HG02840 (cell line): ENCODE results near the gene UQCC5.

Experiments used
- ATAC-seq: cut with Tn5 transposase; IDR thresholded peaks from one replicate; pipeline ENCODE4 v1.9.1; 2021; ENCODE audit warnings: mild to moderate bottlenecking, moderate library complexity, moderate number of reproducible peaks; ENCODE audit not compliant: unreplicated experiment, low FRiP score

The UQCC5 gene

DNA sequence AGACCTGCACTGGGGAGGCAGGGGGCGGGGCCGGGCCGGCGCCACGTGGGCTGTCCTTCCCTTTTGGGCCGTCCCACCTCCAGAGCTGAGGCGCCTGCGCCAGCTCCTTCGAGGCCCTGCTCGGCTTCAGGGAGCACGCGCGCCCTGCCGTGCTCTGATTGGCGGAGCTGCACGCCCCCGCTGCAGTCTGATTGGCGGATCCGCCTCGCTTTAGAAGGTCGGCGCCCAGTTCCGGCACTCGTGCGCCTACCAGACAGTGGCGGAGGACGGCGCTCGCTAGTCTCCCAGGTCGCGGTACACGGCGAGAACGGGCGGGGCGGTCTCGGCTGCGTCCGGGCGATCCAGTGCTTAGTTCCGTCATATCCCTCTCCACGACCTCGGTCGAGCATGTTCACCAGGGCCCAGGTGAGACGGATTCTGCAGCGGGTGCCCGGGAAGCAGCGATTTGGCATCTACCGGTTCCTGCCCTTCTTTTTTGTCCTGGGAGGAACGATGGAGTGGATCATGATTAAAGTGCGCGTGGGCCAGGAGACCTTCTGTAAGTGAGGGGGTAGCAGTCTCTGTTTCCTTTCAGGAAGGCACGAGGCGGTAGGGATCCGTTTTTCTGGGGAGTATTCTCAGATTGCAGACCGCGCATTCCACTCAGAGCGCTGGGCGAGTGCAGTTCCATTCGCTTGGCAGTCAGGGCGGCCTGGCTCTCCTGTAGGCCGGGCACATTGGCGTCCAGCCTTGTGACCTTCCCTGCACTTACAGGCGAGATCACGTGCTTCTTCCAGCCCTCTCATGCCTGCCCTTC, at the start of gene UQCC5:
Gene UQCC5 (plus strand): TSS at position 237 of the 796 bp plus-strand sequence. CDS start 151 bp downstream, at position 388.
- ATAC-seq: peak; percentile 87

DNA sequence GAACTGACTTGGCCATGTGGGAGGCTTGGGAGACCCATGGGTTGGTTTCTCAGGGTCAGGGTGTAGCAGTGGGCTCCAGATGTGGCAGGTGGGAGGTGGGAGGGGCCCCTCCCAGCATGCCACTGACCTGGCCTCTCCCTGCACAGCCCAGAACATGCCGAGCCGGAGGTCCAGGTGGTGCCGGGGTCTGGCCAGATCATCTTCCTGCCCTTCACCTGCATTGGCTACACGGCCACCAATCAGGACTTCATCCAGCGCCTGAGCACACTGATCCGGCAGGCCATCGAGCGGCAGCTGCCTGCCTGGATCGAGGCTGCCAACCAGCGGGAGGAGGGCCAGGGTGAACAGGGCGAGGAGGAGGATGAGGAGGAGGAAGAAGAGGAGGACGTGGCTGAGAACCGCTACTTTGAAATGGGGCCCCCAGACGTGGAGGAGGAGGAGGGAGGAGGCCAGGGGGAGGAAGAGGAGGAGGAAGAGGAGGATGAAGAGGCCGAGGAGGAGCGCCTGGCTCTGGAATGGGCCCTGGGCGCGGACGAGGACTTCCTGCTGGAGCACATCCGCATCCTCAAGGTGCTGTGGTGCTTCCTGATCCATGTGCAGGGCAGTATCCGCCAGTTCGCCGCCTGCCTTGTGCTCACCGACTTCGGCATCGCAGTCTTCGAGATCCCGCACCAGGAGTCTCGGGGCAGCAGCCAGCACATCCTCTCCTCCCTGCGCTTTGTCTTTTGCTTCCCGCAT, 49.2 kb upstream of the UQCC5 start:
- no peak for ATAC-seq

DNA sequence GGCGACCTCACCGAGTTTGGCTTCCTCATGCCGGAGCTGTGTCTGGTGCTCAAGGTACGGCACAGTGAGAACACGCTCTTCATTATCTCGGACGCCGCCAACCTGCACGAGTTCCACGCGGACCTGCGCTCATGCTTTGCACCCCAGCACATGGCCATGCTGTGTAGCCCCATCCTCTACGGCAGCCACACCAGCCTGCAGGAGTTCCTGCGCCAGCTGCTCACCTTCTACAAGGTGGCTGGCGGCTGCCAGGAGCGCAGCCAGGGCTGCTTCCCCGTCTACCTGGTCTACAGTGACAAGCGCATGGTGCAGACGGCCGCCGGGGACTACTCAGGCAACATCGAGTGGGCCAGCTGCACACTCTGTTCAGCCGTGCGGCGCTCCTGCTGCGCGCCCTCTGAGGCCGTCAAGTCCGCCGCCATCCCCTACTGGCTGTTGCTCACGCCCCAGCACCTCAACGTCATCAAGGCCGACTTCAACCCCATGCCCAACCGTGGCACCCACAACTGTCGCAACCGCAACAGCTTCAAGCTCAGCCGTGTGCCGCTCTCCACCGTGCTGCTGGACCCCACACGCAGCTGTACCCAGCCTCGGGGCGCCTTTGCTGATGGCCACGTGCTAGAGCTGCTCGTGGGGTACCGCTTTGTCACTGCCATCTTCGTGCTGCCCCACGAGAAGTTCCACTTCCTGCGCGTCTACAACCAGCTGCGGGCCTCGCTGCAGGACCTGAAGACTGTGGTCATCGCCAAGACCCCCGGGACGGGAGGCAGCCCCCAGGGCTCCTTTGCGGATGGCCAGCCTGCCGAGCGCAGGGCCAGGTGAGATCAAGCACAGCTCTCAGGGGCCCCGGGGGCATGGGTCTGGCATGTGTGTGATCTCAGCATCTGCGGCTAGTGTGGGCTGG, 48.4 kb upstream of the UQCC5 start:
- ATAC-seq: no peak

GRCh38 chr3:52488746-52489145, 47.7 kb upstream of the UQCC5 start:
- ATAC-seq: no peak

GRCh38 chr3:52489453-52489852, 47.0 kb upstream of the UQCC5 start:
- no peak for ATAC-seq

DNA sequence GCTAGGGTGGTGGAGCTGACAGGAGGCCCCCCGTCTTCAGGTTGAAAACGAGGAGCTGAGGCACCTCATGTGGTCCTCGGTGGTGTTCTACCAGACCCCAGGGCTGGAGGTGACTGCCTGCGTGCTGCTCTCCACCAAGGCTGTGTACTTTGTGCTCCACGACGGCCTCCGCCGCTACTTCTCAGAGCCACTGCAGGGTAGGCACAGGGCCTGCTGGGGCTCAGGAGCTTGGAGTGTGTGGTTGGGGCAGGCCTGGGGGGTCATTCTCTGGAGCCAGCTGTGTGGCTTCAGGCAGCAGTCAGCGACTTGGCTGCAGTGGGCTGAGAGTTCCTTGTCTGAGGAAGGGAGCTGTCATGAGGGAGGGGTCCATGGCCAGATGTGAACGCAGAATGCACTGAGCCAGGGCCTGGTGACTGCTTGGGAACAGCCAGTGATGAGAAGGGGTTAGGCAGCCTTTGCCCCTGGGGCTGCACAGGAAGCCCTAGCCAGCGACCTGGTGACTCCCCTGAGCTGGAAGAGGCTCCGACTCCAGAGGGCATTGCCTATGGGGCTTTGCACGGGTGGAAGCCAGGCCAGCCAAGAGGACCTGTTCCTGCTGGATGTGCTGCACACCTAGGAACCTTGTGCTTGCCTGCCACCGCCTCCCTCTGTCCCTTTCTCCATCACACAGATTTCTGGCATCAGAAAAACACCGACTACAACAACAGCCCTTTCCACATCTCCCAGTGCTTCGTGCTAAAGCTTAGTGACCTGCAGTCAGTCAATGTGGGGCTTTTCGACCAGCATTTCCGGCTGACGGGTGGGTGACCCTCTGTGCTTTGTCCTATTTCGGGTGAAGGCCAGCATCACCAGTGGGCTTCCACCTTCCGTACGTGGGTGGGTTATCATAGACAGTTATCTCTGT, 46.1 kb upstream of the UQCC5 start:
- ATAC-seq: no peak

DNA sequence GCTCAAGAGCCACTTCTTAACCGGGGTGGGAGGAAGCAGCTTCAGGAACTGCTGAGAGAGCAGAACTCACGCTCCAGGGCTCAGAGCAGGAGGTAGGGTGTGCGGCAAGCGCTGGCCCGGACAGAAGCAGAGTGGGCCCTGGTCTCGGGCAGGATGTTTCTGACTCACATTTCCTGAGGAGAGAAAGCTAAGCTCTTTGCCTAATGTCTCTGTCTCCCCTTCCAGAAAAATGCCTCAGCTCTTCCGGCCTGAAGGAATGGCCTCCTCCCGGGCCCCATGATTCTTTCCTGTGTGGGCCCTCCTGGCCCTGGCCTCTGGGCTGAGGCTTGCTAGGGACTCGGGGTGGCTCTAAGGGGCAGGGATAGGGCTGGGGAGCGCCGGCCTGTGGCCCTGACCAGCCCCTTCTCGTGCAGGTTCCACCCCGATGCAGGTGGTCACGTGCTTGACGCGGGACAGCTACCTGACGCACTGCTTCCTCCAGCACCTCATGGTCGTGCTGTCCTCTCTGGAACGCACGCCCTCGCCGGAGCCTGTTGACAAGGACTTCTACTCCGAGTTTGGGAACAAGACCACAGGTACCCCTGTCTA, 45.4 kb upstream of the UQCC5 start:
- no peak for ATAC-seq

DNA sequence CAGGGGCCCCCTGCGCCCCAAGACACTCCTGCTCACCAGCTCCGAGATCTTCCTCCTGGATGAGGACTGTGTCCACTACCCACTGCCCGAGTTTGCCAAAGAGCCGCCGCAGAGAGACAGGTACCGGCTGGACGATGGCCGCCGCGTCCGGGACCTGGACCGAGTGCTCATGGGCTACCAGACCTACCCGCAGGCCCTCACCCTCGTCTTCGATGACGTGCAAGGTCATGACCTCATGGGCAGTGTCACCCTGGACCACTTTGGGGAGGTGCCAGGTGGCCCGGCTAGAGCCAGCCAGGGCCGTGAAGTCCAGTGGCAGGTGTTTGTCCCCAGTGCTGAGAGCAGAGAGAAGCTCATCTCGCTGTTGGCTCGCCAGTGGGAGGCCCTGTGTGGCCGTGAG, 44.3 kb upstream of the UQCC5 start:
- no peak for ATAC-seq

DNA sequence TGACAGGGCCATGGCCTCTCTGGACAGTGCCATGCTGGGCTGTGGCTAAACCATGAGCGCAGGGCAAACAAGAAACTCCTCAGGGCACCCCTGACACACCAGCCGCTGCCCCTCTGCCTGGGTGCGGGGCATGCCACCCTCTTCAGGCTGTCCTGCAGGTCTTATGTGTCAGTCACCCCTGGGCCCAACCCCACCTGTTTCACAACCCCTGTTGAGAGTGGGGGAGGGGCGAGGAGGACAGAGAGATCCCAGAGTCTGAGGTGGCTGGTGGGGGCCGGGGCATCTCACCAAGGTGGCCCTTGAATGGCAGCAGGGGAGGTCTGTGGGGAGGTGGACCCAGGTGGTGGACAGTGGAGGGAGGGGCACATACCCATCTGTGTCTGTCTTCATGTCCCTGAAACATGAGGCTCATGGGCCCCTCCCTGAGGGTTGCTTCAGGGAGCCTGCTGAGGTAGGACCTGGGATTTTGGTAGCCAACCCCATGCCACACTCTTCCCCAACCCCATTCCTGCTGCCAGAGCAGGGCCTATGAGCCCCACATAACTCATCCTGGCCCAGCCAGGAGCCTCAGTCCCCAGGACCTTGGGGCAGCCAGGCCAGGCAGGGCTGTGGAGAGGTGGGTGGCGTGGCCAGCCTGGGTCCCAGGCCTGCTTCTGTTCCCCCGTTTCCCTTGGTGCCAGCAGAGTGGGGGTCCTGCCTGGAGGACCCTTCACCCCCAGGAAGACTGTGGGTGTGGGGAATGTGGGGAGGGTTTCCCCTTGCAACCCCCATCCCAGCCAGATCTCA, 43.0 kb upstream of the UQCC5 start:
- ATAC-seq: no peak

DNA sequence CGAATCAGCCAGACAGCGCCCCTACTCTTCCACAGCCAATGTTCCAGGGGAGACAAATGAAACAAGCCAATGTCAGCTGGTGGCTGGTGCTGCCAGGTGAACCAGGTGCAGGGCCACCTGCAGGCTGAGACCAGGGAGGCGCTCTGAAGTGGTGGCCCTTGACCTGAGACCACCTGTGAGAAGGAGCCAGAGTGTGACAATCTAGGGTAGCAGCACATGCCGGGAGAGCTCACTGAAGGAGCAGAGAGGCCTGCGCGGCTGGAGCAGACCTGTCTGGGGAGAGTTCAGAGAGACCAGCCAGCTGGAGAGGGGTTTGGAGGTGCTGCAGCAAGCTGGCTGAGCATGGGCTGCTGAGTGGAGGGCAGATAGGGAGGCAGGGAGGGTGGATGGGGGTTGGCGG, 42.0 kb upstream of the UQCC5 start:
- no peak for ATAC-seq

DNA sequence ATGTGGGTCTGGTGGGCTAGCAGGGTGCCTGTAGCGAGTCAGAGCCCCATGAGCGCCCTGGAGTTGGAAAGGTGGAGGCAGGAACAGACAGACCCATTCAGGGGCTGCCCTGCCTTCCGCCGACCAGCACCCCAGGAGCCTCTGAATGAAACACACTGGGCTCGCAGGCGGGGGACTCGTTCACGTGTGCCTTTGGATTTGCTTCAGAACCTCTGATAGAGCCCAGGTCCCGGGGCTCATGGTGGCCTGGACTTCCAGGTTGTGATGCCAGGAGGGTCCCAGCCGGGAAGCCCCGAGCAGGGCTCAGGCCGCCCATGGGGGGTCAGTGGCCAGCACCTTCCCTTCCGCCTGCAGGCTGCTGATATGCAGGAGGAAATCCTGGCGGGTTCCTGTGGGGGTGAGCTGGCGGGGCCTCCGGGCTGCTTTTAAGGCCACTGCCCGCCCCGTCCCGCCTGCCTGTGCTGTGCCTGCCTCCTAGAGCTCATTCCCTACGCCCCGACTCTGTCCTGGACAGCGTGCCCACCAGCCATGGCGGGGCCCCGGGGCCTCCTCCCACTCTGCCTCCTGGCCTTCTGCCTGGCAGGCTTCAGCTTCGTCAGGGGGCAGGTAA, 41.4 kb upstream of the UQCC5 start, which contains the start of gene STAB1:
Gene STAB1 (plus strand): TSS at position 453 of the 610 bp plus-strand sequence. CDS start 76 bp downstream, at position 529.
- ATAC-seq: no peak

- ATAC-seq: no peak
These were observed 40.4 kb upstream of the UQCC5 start for GRCh38 chr3:52495777-52496602.

- ATAC-seq: no peak
These were observed 38.0 kb upstream of the UQCC5 start for GRCh38 chr3:52498137-52499054.

GRCh38 chr3:52501046-52501445, 35.4 kb upstream of the UQCC5 start:
- ATAC-seq: no peak

DNA sequence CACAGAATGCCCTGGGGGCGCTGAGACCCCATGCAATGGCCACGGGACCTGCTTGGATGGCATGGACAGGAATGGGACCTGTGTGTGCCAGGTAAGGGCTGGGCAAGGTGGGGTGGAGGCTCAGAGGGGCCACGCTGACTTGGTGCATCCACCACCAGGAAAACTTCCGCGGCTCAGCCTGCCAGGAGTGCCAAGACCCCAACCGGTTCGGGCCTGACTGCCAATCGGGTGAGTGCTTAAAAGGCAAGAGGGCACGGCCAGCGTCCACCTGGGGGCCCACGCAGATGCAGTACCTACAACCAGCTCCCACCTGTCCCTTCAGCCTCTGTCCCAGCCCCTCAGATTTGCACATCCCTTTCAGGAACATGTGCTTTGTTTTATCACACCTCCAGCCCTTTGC, 34.4 kb upstream of the UQCC5 start:
- no peak for ATAC-seq

DNA sequence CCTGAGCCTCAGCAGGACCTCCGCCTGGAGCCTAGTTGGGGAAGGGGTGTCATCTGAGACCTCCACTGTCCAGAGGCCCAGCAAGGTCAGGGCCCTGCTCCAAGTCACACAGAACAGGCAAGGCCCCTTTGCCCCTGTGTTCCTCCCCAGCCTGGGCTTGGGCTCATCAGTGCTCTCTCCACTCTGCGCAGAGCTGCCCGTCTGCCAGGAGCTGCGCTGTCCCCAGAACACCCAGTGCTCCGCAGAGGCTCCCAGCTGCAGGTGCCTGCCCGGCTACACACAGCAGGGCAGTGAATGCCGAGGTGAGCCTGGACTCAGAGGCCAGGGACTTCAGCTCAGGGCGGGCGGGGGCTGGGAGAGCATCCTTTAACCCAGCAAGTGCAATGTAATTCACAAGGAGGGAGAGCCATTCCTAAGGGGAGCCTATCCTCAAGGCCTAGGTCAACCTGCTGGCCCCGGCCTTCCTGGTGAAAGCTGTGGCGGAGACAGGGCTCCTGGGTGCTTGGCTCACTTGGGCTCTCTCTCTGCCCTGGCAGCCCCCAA, 33.5 kb upstream of the UQCC5 start:
- no peak for ATAC-seq
